GM12878 (cell line): ENCODE measurements around the gene SPINT1.

Experiments used
- CEBPZ ChIP-seq: fragments of 150-350 bp; IDR thresholded peaks from 2 replicates; pipeline ENCODE4 v1.6.1; 2016; ENCODE audit warnings: low read depth, low read length
- SP1 ChIP-seq: IDR thresholded peaks from one replicate; pipeline ENCODE4 v1.6.1; 2011; ENCODE audit warnings: low read depth, low read length
- USF2 ChIP-seq: IDR thresholded peaks from 2 replicates; pipeline ENCODE4 v1.6.1; 2011; ENCODE audit warnings: low read depth, low read length, improper control_type of control experiment, borderline replicate concordance

GRCh38 chr15:40812721-40813425, 31.0 kb upstream of the SPINT1 start:
- TF ChIP-seq SP1 (no peak), USF2 (no peak), CEBPZ (no peak)
